NK-92 treated with Interleukin-12 subunit alpha and Interleukin-12 subunit beta, amount 100 ng/mL, for 24 hours (cell line): ENCODE measurements around the gene SYNJ2.

Experiments
- DNase-seq: peaks from one replicate; lab custom pipeline; 2025; lab: John Stamatoyannopoulos, UW

Gene SYNJ2

GRCh38 chr6:158142789-158143188, 161.1 kb downstream of the SYNJ2 start:
- DNase-seq = no peak

DNA sequence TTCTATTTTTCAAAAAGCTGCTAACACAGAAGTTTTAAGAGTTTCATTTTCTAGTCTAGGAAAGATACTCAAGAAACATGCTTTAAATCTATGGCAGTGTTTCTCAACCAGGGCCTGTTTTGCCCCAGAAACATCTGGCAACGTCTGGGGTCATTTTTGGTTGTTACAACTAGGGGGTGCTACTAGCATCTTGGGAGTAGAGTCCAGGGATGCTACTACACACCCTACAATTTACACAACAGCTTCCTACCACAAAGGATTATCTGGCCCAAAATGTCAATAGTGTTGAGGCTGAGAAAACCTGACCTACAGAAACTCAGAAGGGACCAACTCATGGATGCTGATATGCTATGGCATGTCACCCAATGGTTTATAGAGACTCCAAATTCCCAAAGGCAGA, 162.0 kb downstream of the SYNJ2 start:
- no peak for DNase-seq
